GM19099 (cell line): ENCODE measurements around the gene PTF1A.

Source experiments
- POLR2A ChIP-seq: IDR thresholded peaks from 3 replicates; pipeline ENCODE4 v1.6.1; 2011; ENCODE audit warnings: low read depth; ENCODE audit not compliant: insufficient read length; ENCODE audit errors: extremely low read depth

The PTF1A gene

DNA sequence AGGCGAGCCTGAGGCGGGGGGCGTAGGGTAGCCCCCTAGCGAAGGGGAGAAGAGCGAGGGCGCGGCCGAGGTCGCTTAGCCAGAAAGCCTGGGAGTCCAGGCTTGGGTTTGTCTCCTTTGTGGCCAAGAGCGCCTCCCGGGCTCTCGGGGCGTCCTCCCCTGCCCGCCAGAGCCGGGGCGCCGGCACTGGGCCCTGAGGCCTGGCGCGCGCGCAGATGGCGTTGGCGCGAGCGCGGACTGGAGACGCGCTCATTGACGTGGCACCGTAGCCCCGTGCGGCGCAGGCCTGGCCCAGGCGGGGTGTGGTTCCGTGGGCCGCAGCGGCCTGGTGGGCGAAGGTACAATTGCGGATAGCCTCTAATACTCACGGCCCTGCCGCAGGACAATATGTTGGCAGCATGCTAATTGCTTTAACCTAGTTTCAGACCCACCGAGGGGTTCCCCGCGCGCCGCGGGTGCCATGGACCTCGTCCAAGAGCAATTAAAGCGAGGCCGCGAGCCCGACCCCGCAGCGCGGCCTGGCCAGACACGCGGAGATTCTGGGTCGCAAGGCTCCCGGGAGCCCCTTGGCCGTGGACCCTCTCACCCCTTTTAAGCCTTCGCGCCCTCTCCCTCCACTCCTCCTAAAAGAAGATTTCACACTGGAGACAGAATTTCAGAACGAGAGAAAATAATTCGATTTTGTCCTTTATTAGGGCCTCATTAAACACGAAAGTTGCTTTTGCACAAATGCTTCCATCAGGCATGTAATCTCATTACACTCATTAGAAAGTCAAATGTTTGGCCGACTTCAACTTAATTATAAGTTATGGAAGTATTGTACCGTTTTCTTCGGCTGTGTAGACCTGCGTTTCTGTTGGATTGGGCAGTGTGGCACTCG lies 3.1 kb downstream of the PTF1A start:
- no peak for TF ChIP-seq POLR2A

DNA sequence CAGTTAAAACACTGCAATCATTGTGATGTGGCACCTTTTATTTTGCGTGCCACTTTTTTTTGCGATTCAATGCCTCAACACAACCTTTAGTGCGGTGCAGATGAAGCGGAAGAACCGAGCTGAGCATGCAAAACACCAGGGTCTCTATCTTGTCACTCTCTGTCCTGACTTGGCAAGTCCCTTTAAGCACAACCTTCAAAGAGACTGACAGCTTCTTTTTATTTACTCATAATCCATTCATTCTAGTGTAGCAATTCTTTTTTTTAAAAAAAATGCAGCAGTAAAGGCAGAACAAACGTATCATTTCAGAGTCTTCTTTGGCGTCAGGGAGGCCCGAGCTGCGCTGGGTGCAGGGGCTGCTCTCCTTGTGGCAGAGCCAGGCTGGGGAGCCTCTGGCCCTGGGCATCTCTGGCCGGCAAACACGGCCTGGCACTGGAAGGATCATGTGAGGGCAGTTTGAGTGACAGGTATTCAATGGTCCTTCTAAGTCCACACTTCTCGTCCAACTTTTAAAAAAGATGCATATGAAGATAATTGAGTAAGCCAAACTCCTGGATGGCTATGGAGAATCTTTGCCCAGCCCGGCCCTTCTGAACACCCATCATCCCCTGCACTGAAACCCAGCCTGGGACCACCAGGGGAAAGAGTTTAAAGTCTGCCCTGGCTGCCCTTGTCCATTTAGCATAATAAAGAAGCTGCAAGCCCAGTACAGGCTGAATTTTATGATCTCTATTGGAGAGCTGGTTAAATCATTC lies 3.9 kb downstream of the PTF1A start:
- no peak for TF ChIP-seq POLR2A

DNA sequence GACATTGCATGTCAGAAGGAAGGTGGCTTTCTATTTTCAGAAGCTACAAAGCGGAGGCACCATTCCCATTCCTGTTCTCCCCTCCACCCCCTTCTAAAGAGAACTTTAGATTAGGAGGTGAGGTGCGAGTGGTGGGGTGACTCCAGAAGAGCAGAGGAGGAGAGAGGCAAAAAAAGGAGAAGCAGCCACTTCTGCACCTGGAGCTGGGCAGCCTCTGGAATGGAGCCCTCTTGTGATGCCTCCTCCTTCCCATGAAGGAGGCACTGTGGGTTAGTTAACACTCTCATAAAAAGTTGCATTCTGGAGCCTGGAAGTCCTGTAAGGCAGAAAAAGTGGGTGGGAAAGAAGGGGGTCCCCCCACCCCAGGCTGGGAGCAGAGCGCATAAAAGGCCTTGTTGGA lies 4.8 kb downstream of the PTF1A start:
- no peak for TF ChIP-seq POLR2A

DNA sequence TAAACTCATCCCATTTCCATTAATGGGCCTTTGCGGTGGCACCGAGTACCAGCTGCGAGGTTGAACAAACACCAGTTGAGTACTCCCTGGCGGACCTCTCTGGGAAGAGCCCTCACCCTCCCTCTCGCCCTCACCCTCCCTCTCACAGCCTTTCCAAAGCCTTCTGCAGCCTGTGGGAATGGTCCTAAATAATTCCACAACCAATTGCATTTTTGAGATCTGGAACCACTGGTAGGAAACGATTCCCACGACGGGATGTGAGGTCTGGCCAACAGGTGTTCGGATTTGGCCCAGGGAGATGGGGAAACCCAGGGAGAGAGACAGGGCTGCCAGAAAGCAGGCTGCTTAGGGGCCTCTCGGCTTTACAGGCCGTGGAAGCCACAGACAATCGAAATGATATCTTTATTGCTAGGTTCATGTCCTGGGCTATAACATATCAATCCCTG lies 5.3 kb downstream of the PTF1A start:
- no peak for TF ChIP-seq POLR2A

DNA sequence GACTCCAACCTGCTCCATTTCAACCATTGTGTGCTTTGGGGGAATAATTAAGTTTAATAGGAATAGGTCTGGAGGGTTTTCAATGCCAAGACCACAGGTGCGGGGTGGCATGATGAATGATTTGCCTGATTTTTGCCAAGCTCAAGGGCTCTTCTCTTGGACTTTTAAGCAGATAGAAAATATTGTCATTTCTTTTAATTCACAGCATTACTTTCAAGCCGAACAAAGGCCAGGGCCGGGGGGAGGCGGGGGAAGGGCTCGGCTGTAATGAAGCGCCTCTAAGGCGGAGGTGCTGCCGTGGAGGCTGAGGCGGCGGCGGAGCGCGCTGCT lies 6.5 kb downstream of the PTF1A start:
- TF ChIP-seq POLR2A, result no peak

DNA sequence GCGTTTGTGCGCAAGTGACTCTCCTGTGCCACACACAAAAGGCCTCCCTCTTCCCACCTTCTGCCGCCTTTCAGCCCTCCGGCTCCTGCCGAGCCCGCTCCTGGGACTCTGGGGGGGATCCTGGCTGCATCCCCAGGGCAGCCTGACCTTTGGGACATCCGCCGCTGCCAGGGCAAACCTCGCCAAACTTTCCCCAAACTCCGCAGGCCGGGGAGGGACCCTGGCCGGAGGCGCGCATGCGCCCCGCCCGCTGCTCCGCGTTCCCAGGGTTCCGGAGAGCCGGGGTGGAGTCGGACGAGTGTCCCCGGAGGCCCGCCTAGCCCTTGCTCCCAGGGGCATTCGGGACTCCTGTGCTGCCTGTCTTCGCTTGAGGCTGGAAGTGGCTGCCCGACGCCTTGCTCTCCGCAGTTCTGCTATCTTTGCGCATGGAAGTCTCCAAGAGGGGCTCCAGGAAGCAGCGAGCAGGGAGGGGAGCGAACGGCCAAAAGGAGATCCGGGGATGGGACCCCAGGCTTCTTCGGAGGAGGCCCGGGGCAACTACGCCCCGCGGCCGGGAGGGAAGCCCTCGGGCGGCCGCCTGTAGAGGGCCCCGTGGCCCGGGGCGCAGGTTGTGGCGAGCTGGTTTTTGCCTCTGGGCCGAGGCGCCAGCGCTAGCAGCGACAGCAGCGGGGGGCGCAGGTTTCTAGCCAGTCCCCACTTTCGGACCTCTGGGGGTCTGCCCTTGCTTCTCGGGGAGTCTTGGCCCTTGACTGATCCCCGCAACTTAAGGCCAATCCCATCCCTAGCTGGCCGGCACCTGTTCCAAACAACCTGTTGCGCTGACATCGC lies 7.0 kb downstream of the PTF1A start:
- TF ChIP-seq POLR2A, result no peak

DNA sequence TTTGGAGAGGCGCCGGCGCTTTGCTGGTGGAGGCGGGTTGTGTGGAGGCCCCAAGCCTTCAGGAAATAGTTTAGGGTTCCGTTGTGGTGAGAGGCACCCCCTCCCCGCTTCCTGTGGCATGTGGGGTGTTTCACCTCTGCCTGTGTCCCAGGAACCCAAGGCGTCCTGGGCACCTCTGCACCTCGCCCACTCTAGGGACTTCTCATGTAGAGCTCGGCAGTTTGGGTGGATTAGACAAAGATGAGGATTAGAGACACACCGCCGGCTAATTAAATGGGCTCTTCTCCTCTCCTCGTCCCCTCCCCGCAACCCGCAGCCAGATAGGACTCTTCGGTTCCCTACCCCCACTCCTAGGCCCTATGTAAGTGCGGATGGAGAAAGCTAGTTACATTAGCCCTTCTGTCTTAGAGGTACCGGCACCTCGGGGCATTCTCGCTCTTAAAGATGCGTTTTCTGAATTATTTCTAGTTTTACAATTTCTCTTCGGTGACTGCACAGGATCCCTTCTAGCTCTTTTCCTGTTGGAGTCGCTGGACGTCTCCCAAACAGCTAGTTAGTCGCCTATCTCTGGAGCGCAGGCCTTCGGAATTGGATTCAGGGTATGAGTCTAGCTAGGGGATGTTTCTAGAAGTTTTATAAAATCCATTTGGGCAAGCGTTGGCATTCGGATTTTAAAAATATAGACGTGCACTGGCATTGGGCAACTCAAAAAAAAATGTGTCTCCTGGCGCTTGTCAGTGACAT lies 7.8 kb downstream of the PTF1A start:
- no peak for TF ChIP-seq POLR2A

DNA sequence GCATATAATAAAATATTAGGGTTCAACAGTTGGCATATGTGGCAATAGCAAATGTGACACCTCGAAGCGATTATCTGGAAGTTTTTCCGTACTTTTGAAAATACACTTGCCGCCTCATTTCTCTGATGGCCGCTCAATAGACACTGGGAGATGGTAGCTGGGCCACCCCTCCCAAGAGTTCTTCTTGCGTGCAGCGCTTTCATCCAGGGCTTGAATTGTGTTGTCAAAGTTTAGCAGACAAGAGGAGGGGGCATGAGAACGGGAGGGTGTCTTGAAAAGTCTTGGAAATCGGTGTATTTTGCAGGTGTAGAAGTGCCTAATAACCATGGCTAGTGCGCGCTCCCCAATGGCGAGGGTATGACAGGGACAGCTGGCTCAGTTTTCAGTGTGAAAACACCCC lies 8.5 kb downstream of the PTF1A start:
- TF ChIP-seq POLR2A, result no peak

DNA sequence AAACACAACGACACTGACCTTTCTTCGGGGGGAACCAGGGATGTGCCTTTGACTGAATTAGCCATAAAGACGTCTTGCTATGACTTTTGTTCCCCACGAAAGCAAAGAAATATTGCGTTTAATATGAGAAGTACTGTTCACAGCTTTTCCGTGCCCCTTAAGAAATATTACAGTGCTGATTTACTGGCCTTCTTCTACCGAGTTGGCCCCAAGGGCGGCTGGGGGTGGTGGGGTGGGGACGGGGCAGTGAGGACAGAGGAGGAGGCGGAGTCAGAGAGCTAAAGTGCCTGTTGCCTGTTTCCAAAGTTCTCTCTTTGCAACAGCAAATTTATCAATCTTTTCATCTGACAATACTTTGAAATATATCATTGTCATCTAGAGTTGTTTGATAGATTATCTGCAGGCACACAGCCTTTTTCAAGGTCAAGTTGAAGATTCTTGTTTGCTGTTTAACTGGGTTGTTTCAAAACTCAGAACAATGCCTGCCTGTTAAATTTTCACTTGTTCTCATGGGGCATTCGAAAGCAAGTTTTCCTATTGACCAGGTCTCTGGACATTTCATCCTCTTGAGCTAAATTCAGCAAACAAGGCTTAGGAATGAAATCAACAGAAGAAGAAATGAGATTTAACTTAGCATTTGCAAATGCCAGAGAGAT lies 9.0 kb downstream of the PTF1A start:
- no peak for TF ChIP-seq POLR2A

DNA sequence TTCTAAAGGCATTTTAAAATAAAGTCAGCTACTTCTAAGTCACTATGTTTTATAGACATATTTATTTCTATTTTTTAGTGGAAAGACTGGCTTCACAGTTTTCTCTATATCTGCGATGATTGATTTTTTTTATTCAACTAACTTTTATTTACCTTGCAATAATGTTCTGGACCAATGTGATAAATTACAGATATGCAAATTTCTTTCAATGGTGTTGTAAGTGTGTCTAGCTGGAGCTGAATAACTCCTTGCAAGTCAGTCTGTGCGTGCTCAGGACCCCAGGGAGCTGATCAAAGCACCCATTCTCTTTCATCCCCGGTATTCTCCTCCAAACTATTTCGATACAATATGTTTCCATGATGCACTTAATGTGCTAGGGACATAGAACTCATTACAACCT lies 9.7 kb downstream of the PTF1A start:
- TF ChIP-seq POLR2A, result no peak

DNA sequence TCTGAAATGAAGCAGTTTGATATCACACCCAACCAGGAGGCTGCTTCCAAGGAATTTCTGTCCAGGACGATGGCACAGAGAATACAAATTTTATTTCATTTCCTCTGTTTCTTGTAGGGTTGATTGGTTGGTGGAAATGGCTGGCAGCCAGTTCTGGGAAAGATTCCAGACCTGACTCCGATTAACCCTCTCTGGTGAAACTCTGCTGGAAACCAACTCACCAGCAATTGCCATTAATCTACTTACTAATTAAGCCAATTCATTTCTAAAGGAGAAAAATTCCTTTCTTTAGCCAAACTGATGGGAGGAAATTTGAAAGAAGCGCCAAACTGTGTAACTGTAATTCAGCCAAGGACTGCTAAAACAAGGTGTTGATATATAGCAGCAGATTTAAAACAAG lies 10.7 kb downstream of the PTF1A start:
- TF ChIP-seq POLR2A, result no peak

DNA sequence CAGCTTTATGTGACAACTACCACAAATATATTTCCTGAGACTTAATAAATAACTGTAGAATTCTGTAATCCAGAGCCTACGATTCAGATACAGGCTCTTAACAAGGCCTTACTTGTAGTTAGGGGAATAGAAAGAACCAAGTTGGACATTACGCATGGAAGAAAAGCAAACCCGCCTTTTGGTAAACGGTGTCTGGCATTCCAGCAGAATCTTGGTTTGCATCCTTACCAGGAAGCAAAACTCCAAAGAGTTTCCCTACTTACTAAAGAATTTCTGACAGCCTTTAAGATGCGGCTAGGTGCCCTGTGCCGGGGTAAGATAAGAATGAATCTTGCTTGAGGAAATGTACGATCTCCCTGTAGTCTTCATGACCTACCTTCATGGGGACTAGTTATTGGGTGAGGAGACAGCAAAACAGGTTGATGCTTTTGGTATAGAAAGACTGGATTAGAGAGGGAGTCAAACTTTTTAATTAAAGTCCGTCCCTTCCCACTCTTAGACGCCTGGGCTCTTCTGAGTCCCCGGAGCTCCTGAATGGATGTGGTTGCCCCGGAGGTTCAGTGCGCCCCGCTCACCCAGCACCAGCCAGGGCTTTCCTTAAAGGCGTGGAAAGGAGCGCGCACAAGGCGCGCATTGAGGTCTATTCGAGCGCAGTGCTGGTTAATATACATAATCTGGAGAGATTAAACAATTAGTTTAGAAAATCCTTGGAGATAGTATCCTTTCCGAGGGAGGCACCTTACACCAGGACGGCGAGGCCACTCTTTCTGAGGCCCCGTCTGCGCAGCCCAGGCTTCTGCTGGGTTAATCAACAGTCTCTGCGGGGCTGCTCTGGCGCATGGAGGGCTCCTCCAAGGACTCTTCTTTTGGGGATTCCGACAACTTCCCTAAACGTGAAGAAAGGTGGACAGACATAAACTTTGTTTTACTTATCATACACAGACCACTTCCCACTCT lies 11.5 kb downstream of the PTF1A start:
- TF ChIP-seq POLR2A, result no peak

DNA sequence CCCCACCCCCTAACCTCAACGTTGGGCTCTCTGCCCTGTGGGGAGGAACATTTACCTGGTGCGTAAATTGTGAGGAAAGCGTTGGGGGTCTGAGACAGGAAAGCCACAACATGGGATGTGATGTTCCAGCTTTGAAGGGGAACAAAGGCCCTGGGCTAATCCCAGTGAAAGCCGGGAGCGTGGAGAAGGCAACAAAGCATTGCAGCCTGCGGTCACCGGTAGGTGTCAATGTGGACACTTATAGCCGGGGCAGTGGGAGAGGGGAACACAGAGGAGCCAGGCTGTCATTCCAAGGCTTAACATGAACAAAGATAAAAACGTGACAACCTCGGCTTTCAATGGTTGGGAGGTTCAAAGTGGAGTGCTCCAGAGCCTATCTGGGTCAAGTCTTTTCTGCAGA lies 12.7 kb downstream of the PTF1A start:
- TF ChIP-seq POLR2A, result no peak
